GM23338 (cell line): ENCODE results near the gene NCF2. TPM values are rescaled to one million over a fixed set of nuclear protein-coding genes. Genes with fewer than 3 reads are reported as not detected.

Experiments
- ATAC-seq: fragments of 200-7000 bp; cut with Tn5 transposase; 3 replicates; pipeline ENCODE4 v1.9.1; 2020
- DNase-seq: peaks from one replicate; pipeline ENCODE4 v3.0.0-alpha.2; 2015; ENCODE audit warnings: low spot score
- H2AFZ ChIP-seq: fragments of 200-600 bp; sonication (generic); 2 replicates; pipeline ENCODE4 v1.8.0; 2016; ENCODE audit warnings: antibody characterized with exemption, mild to moderate bottlenecking, moderate library complexity
- H3F3A ChIP-seq: fragments of 200-600 bp; sonication (generic); replicated peaks from 2 replicates; pipeline ENCODE4 v1.8.0; 2017; ENCODE audit warnings: antibody characterized with exemption, mixed run types, low read depth
- H3K27ac ChIP-seq: fragments of 200-600 bp; sonication (generic); 2 replicates; pipeline ENCODE4 v1.6.1; 2016; ENCODE audit warnings: low read depth
- H3K27me3 ChIP-seq: fragments of 200-600 bp; sonication (generic); 2 replicates; pipeline ENCODE4 v1.8.0; 2016; ENCODE audit warnings: mild to moderate bottlenecking, mixed run types, moderate library complexity; ENCODE audit not compliant: insufficient read depth
- H3K36me3 ChIP-seq: fragments of 200-600 bp; sonication (generic); 2 replicates; pipeline ENCODE4 v1.8.0; 2016; ENCODE audit warnings: mild to moderate bottlenecking; ENCODE audit not compliant: insufficient read depth
- H3K4me1 ChIP-seq: fragments of 200-600 bp; sonication (generic); 2 replicates; pipeline ENCODE4 v1.8.0; 2016; ENCODE audit warnings: mild to moderate bottlenecking, moderate library complexity; ENCODE audit not compliant: insufficient read depth
- H3K4me2 ChIP-seq: fragments of 200-600 bp; sonication (generic); 2 replicates; pipeline ENCODE4 v1.7.1; 2017; ENCODE audit warnings: mixed run types
- H3K4me3 ChIP-seq: fragments of 200-600 bp; sonication (generic); 2 replicates; pipeline ENCODE4 v1.6.1; 2016; ENCODE audit warnings: mixed run types
- H3K79me2 ChIP-seq: fragments of 200-600 bp; sonication (generic); replicated peaks from 2 replicates; pipeline ENCODE4 v1.8.0; 2017; ENCODE audit warnings: mild to moderate bottlenecking; ENCODE audit not compliant: insufficient read depth
- H3K9me2 ChIP-seq: fragments of 200-600 bp; sonication (generic); 2 replicates; pipeline ENCODE4 v1.8.0; 2017; ENCODE audit not compliant: insufficient read depth
- H4K20me1 ChIP-seq: fragments of 200-600 bp; sonication (generic); replicated peaks from 2 replicates; pipeline ENCODE4 v1.8.0; 2017; ENCODE audit warnings: mild to moderate bottlenecking; ENCODE audit not compliant: insufficient read depth
- H3K27ac Mint-ChIP-seq: 2 replicates; pipeline ENCODE4 v1.8.0; 2020; ENCODE audit warnings: inconsistent platforms, mild to moderate bottlenecking, moderate library complexity, mixed read lengths
- H3K27me3 Mint-ChIP-seq: 3 replicates; pipeline ENCODE4 v1.8.0; 2022; ENCODE audit warnings: low read depth, mild to moderate bottlenecking, moderate library complexity, mixed read lengths, inconsistent platforms; ENCODE audit not compliant: insufficient read depth, poor library complexity
- H3K36me3 Mint-ChIP-seq: 3 replicates; pipeline ENCODE4 v1.8.0; 2021; ENCODE audit warnings: low read depth, mild to moderate bottlenecking, inconsistent platforms, moderate library complexity, mixed read lengths
- H3K4me1 Mint-ChIP-seq: 3 replicates; pipeline ENCODE4 v1.8.0; 2020; ENCODE audit warnings: mild to moderate bottlenecking, inconsistent platforms, mixed read lengths
- H3K4me3 Mint-ChIP-seq: 3 replicates; pipeline ENCODE4 v1.8.0; 2021; ENCODE audit warnings: moderate library complexity, mild to moderate bottlenecking, inconsistent platforms, mixed read lengths
- H3K9me3 Mint-ChIP-seq: 3 replicates; pipeline ENCODE4 v1.8.0; 2020; ENCODE audit warnings: moderate library complexity, mild to moderate bottlenecking, inconsistent platforms, mixed read lengths
- CREB1 ChIP-seq: fragments of 250-450 bp; sonication (Bioruptor Pico); IDR thresholded peaks from 2 replicates; pipeline ENCODE4 v1.5.0; 2020; ENCODE audit warnings: low read depth, mild to moderate bottlenecking, moderate library complexity
- CTCF ChIP-seq, 2 experiments: fragments of 200-600 bp in 1 of 2; sonication (generic) in 1 of 2; conservative IDR thresholded peaks; 2 replicates each; pipeline versions ENCODE4 v1.5.1 to v1.6.1; 2016 to 2017; ENCODE audit warnings: antibody characterized with exemption in 2 of 2, low read depth in 2 of 2, mild to moderate bottlenecking in 2 of 2, moderate library complexity in 1 of 2
- ETS1 ChIP-seq: IDR thresholded peaks from 2 replicates; pipeline ENCODE4 v1.6.1; 2016; ENCODE audit warnings: antibody characterized with exemption
- EZH2 ChIP-seq: fragments of 200-600 bp; sonication (generic); IDR thresholded peaks from one replicate; pipeline ENCODE4 v1.8.0; 2017; ENCODE audit warnings: antibody characterized with exemption, mild to moderate bottlenecking, low read depth; ENCODE audit not compliant: unreplicated experiment
- EZH2phosphoT487 ChIP-seq: fragments of 200-600 bp; sonication (generic); IDR thresholded peaks from one replicate; pipeline ENCODE4 v1.8.1; 2018; ENCODE audit warnings: antibody characterized with exemption; ENCODE audit not compliant: unreplicated experiment
- JUNB ChIP-seq: IDR thresholded peaks from one replicate; pipeline ENCODE4 v1.6.1; 2016; ENCODE audit warnings: antibody characterized with exemption; ENCODE audit not compliant: unreplicated experiment
- NANOG ChIP-seq: IDR thresholded peaks from 2 replicates; pipeline ENCODE4 v1.6.1; 2016; ENCODE audit warnings: antibody characterized with exemption, borderline replicate concordance
- POLR2AphosphoS5 ChIP-seq: IDR thresholded peaks from 2 replicates; pipeline ENCODE4 v1.6.1; 2016; ENCODE audit warnings: antibody characterized with exemption, low read depth
- REST ChIP-seq: IDR thresholded peaks from one replicate; pipeline ENCODE4 v1.6.1; 2018; ENCODE audit warnings: antibody characterized with exemption; ENCODE audit not compliant: unreplicated experiment
- STAT1 ChIP-seq: IDR thresholded peaks from one replicate; pipeline ENCODE4 v1.6.1; 2016; ENCODE audit warnings: antibody characterized with exemption; ENCODE audit not compliant: unreplicated experiment
- ZNF114 ChIP-seq: fragments of 250-450 bp; sonication (Bioruptor Pico); IDR thresholded peaks from 2 replicates; pipeline ENCODE4 v1.5.0; 2020; ENCODE audit warnings: mild to moderate bottlenecking, moderate library complexity
- ZNF331 ChIP-seq: fragments of 250-450 bp; sonication (Bioruptor Pico); IDR thresholded peaks from 2 replicates; pipeline ENCODE4 v1.5.0; 2020; ENCODE audit warnings: low read depth, mild to moderate bottlenecking, moderate library complexity
- ZNF462 ChIP-seq: fragments of 250-450 bp; sonication (Bioruptor Pico); IDR thresholded peaks from 2 replicates; pipeline ENCODE4 v1.5.0; 2020; ENCODE audit warnings: mild to moderate bottlenecking, moderate library complexity
- polyA plus RNA-seq: library from polyadenylated mRNA; unstranded; fragments of >200 nt; fragmentation: Nextera tagmentation; extraction: Ambion mirVana; gene quantifications from 2 replicates; pipeline ENCODE4 v1.2.1, GENCODE V29; 2016
- total RNA-seq: library from RNA; depleted of rRNA; stranded (reverse); fragments of >200 nt; shearing (Covaris generic); gene quantifications from 2 replicates; pipeline ENCODE4 v1.2.3, GENCODE V29; 2014

Gene NCF2
- total and polyA plus RNA-seq, 2 experiments from 2014 or later = not detected

- no peaks in the 10 kb centered on the region for H3K27me3 ChIP-seq
Observed at GRCh38 chr1:183597656-183598347, 7.5 kb upstream of the NCF2 start.

More at GRCh38 chr1:183597656-183598347, 7.5 kb upstream of the NCF2 start:
- Mint-ChIP-seq H3K36me3 (no peaks in the 10 kb centered on the region), H3K27me3 (peaks cover 3% of the 10 kb centered on the region), H3K4me3 (no peak overlapping the region), H3K4me1 (peaks cover 10% of the 10 kb centered on the region), H3K9me3 (no peaks in the 10 kb centered on the region; the same call in 2 of the 3 replicates), H3K27ac (no peak overlapping the region)
- peak overlapping the region; percentile 63 for H2AFZ ChIP-seq
- no peaks in the 10 kb centered on the region for H3F3A ChIP-seq
- no peak overlapping the region for H3K27ac ChIP-seq
- ATAC-seq (no peak), DNase-seq (no peak)
- TF ChIP-seq ZNF114 (no peak), ETS1 (no peak), POLR2AphosphoS5 (no peak), ZNF462 (CRISPR knock-in tag) (no peak), REST (no peak), CTCF (conservative IDR thresholded peaks at IDR 0.05; ENCODE audit: low read depth in 2 of 2) (no peak), EZH2phosphoT487 (no peak), ZNF331 (CRISPR knock-in tag) (no peak), STAT1 (no peak), NANOG (no peak), EZH2 (no peak), CREB1 (CRISPR knock-in tag) (no peak), JUNB (no peak)
- peaks cover 6% of the 10 kb centered on the region for H3K4me1 ChIP-seq
- H3K9me2 ChIP-seq = 0 out of 2 replicates have a peak, but pooled peaks cover 8% of the 10 kb centered on the region
- H3K4me3 ChIP-seq = no peak overlapping the region
- no peak overlapping the region for H3K4me2 ChIP-seq
- no peaks in the 10 kb centered on the region for H3K36me3 ChIP-seq
- no peaks in the 10 kb centered on the region for H4K20me1 ChIP-seq
- H3K79me2 ChIP-seq = no peaks in the 10 kb centered on the region
